ENCODE measurements around the gene MCF2L. TPM values are rescaled to one million over a fixed set of nuclear protein-coding genes. Genes with fewer than 3 reads are reported as not detected.

The MCF2L gene
- total and polyA plus RNA-seq, 4 donors: 46.3 to 136 (median 92.0) TPM

DNA sequence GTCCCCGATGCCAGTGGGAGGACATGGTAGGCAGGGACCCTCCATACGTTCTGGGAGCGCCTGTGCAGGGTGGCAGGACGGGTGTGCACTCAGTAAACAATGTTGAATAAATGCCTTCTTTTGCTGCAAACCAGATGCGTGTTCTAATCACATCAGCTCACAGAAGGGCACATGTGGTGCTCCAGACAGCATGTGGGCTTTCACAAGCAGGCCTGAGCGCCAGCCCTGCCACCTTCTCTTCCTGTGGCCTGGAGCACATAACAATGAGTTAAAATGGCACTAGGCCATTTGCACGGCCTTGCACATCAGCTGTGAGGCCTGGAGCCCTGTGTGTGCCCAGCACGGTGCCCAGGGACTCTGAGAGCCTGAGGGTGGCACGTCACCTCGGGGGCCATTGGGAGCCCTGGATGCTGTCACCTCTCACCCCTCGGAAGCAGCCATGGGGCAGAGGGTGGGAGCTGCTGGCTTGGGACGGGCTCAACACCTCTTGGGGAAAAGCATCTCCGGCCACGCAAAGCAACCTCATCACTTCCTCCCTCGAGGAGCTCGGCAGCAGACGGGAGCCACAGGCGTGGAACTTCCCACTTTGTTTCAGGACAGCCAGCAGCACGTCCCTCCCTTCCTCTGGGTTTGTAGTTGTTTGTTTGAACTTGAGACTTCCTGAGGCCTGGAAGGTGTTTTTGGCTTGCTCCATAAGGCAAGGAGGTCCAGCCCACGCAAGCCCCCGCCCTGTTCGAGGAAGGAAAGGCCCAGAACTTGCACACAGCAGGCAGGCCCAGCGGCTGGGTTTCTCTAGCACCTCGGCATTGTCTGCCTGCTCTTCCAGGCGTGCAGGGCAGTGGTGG lies 9.8 kb downstream of the MCF2L start:
- DNase-seq (ENCODE audit: low read depth in 4 of 6, low spot score in 6 of 6): no peak
- peaks cover 64% of the 10 kb centered on the region for H3K36me3 ChIP-seq (ENCODE audit: control insufficient read depth, insufficient read depth, low read length)
- peaks cover 66% of the 10 kb centered on the region for H3K4me1 ChIP-seq (ENCODE audit: control insufficient read depth, insufficient read depth, low read length)
- peak overlapping the region; percentile 5 for H3K4me3 ChIP-seq (ENCODE audit: low read depth, low read length)
- no peaks in the 10 kb centered on the region for H3K27me3 ChIP-seq (ENCODE audit: control insufficient read depth, insufficient read depth, low read length)
- no peak overlapping the region for H3K27ac ChIP-seq (ENCODE audit: low read depth, low read length)
- 76% methylated on average over 24 of the region's 25 CpGs for WGBS (ENCODE audit: insufficient coverage)
- H3K9me3 ChIP-seq (ENCODE audit: control insufficient read depth, insufficient read depth, low read length): no peaks in the 10 kb centered on the region

GRCh38 chr13:112979406-112979902 lies 10.4 kb downstream of the MCF2L start:
- no peaks in the 10 kb centered on the region for H3K9me3 ChIP-seq (ENCODE audit: control insufficient read depth, insufficient read depth, low read length)
- 84% methylated on average over 24 of the region's 24 CpGs for WGBS (ENCODE audit: insufficient coverage)
- no peak overlapping the region for H3K27ac ChIP-seq (ENCODE audit: low read depth, low read length)
- H3K4me3 ChIP-seq (ENCODE audit: low read depth, low read length): peak overlapping the region; percentile 5
- peaks cover 61% of the 10 kb centered on the region for H3K4me1 ChIP-seq (ENCODE audit: control insufficient read depth, insufficient read depth, low read length)
- no peaks in the 10 kb centered on the region for H3K27me3 ChIP-seq (ENCODE audit: control insufficient read depth, insufficient read depth, low read length)
- peaks cover 59% of the 10 kb centered on the region for H3K36me3 ChIP-seq (ENCODE audit: control insufficient read depth, insufficient read depth, low read length)
- DNase-seq (ENCODE audit: low read depth in 4 of 6, low spot score in 6 of 6): no peak

DNA sequence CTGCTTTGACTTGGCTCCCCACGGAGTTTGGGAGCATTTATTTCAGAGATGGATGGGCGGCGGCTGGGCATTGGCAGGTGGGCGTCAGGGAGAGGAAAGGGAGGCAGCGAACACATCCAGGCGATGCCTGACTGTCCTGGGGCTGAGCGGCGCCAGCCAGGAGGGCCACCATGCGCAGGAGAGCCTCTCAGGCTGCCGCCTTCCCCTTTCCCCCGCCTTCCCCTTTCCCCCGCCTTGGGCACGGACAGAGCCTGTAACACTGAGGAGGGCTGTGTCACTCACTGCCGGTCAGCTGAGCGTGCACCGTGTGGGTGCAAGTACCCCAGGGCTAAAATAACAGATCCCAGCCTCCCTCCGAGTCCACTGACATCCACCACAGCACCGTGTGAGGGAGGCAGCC lies 11.4 kb downstream of the MCF2L start:
- Histone ChIP-seq H3K9me3 (ENCODE audit: control insufficient read depth, insufficient read depth, low read length) (no peaks in the 10 kb centered on the region), H3K27ac (ENCODE audit: low read depth, low read length) (no peak overlapping the region), H3K4me1 (ENCODE audit: control insufficient read depth, insufficient read depth, low read length) (peaks cover 66% of the 10 kb centered on the region), H3K36me3 (ENCODE audit: control insufficient read depth, insufficient read depth, low read length) (peaks cover 60% of the 10 kb centered on the region), H3K27me3 (ENCODE audit: control insufficient read depth, insufficient read depth, low read length) (no peaks in the 10 kb centered on the region), H3K4me3 (ENCODE audit: low read depth, low read length) (peak overlapping the region; percentile 9)
- WGBS (ENCODE audit: insufficient coverage): 61% methylated on average over 11 of the region's 18 CpGs
- no peak for DNase-seq (ENCODE audit: low read depth in 4 of 6, low spot score in 6 of 6)

DNA sequence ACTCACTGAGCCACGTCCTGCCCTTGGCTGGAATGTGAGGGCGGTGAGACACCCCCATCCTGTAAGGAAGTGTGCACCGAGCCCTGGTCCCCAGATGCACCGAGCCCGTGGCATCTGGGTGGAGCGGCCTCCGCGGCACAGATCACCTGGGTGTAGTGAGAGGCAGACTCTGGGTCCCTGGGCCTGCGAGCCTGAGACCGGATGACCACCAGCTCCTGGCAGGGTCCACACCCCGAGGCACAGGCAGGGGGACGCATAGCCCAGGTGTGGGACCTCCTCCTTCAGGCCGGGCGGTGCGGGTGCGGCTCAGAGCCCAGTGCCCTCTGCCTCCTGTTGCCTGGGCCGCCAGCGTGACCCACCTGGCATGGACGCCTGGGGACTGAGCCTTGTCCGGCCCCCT lies 12.4 kb downstream of the MCF2L start:
- no peak for DNase-seq (ENCODE audit: low read depth in 4 of 6, low spot score in 6 of 6)
- Histone ChIP-seq H3K27me3 (ENCODE audit: control insufficient read depth, insufficient read depth, low read length) (no peaks in the 10 kb centered on the region), H3K27ac (ENCODE audit: low read depth, low read length) (no peak overlapping the region), H3K4me1 (ENCODE audit: control insufficient read depth, insufficient read depth, low read length) (peaks cover 64% of the 10 kb centered on the region), H3K9me3 (ENCODE audit: control insufficient read depth, insufficient read depth, low read length) (no peaks in the 10 kb centered on the region), H3K36me3 (ENCODE audit: control insufficient read depth, insufficient read depth, low read length) (peaks cover 60% of the 10 kb centered on the region), H3K4me3 (ENCODE audit: low read depth, low read length) (no peak overlapping the region)
- 94% methylated on average over 20 of the region's 20 CpGs for WGBS (ENCODE audit: insufficient coverage)

DNA sequence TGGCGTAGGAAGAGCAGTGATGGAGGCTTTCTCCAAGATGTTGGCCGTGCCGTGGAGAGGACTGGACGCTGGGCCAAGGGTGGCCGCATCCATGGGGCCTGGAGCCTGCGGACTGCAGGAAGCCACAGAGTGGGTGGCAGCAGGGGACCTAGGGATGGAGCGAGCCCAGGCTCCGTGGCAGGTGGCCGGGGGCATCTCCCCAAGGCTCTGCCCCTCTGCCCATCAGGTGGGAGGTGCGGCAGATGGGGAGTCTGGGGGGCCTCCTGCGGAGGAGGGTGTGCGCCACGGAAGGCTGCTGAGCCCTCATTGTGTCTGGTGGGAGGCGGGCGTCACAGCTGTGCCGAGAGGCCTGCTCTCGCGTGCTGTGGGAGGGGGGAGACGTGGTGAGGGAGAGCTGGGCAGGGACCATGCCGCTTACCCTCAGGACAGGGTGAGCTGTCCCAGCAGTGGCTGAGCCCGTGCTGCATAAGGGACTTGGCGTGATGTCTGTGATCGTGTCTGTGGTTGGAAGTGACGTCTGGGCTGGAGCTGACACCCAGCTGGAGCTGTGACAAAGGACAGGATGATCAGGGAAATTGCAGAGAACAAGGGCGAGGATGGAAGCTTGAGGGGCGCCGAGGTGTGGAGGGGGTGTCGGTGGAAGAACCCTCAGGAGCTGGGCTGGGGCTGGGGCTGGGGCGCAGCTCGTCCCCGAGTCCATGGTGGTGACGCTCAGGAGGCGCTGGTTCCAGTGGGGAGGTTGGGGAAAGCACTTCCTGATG lies 13.4 kb downstream of the MCF2L start:
- Histone ChIP-seq H3K27me3 (ENCODE audit: control insufficient read depth, insufficient read depth, low read length) (no peaks in the 10 kb centered on the region), H3K36me3 (ENCODE audit: control insufficient read depth, insufficient read depth, low read length) (peaks cover 64% of the 10 kb centered on the region), H3K4me1 (ENCODE audit: control insufficient read depth, insufficient read depth, low read length) (peaks cover 64% of the 10 kb centered on the region), H3K27ac (ENCODE audit: low read depth, low read length) (no peak overlapping the region), H3K9me3 (ENCODE audit: control insufficient read depth, insufficient read depth, low read length) (no peaks in the 10 kb centered on the region), H3K4me3 (ENCODE audit: low read depth, low read length) (no peak overlapping the region)
- 70% methylated on average over 33 of the region's 33 CpGs for WGBS (ENCODE audit: insufficient coverage)
- DNase-seq (ENCODE audit: low read depth in 4 of 6, low spot score in 6 of 6): no peak

- Histone ChIP-seq H3K9me3 (ENCODE audit: control insufficient read depth, insufficient read depth, low read length) (no peaks in the 10 kb centered on the region), H3K4me1 (ENCODE audit: control insufficient read depth, insufficient read depth, low read length) (peaks cover 67% of the 10 kb centered on the region), H3K27ac (ENCODE audit: low read depth, low read length) (no peak overlapping the region), H3K27me3 (ENCODE audit: control insufficient read depth, insufficient read depth, low read length) (no peaks in the 10 kb centered on the region), H3K4me3 (ENCODE audit: low read depth, low read length) (no peak overlapping the region), H3K36me3 (ENCODE audit: control insufficient read depth, insufficient read depth, low read length) (peaks cover 65% of the 10 kb centered on the region)
- no peak for DNase-seq (ENCODE audit: low read depth in 4 of 6, low spot score in 6 of 6)
- 89% methylated on average over 5 of the region's 5 CpGs for WGBS (ENCODE audit: insufficient coverage)
Measured at GRCh38 chr13:112983042-112983305, 14.0 kb downstream of the MCF2L start.

DNA sequence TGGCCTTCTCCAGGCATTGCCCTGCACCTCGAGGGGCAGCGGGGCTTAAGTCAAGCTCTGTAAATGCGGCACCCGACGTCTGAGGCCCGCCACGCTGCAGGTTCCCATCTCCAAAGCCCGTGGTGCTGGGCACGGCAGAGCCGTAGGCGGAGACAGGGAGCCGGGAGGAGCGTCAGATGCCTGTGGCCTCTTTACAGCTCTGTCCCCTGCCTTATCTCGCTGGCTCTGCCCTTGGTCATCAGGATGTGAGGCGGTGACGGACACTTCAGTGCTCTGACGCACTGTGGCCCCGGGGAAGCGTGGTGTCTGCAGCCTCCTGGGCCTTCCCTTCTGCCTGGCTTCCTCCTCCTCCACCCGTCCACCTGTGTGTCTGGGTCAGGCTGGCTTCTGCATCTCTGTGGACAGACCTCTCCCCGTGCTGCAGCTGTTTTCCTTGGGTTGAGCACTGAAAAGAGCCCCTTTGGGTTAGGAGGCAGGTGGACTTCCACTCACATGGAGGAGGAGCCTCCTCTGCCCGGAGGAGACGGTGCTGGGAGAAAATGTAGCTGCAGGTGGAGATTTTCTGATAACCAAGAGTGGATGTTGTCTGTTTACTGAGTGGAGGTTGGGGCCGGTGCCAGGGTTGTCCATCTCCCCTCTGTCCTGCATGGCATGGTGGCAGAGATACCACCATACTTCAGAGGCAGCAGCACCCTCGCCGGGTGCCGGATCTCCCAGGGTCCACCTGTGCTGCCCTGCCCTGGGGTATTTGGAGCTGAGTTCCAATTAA lies 14.6 kb downstream of the MCF2L start:
- no peak overlapping the region for H3K27ac ChIP-seq (ENCODE audit: low read depth, low read length)

DNA sequence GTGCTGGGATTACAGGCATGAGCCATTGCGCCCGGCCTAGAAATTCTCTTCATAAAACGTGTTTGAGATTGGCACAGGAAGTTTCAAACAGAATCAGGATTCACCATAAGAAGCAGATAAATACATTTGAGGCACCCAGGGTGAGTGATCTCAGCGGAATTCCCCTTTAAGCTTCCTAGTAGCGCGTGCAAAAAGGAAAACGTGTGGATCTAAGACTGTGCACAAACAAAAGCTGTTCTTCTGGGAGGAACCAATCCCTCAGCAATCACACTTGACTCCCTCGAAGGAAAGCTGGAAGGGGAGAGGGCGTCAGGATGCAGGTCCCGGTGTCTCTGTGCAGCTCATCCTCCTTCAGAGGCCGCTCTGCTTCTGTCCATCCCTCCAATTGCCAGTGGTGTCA lies 15.5 kb downstream of the MCF2L start:
- Histone ChIP-seq H3K36me3 (ENCODE audit: control insufficient read depth, insufficient read depth, low read length) (peaks cover 55% of the 10 kb centered on the region), H3K27me3 (ENCODE audit: control insufficient read depth, insufficient read depth, low read length) (no peaks in the 10 kb centered on the region), H3K4me1 (ENCODE audit: control insufficient read depth, insufficient read depth, low read length) (peaks cover 58% of the 10 kb centered on the region), H3K4me3 (ENCODE audit: low read depth, low read length) (no peak overlapping the region), H3K9me3 (ENCODE audit: control insufficient read depth, insufficient read depth, low read length) (no peaks in the 10 kb centered on the region), H3K27ac (ENCODE audit: low read depth, low read length) (no peak overlapping the region)
- DNase-seq (ENCODE audit: low read depth in 4 of 6, low spot score in 6 of 6): no peak
- 89% methylated on average over 5 of the region's 11 CpGs for WGBS (ENCODE audit: insufficient coverage)

More for the DNA sequence above, 14.6 kb downstream of the MCF2L start:
- Histone ChIP-seq H3K4me3 (ENCODE audit: low read depth, low read length) (no peak overlapping the region), H3K4me1 (ENCODE audit: control insufficient read depth, insufficient read depth, low read length) (peaks cover 61% of the 10 kb centered on the region), H3K9me3 (ENCODE audit: control insufficient read depth, insufficient read depth, low read length) (no peaks in the 10 kb centered on the region), H3K36me3 (ENCODE audit: control insufficient read depth, insufficient read depth, low read length) (peaks cover 64% of the 10 kb centered on the region), H3K27me3 (ENCODE audit: control insufficient read depth, insufficient read depth, low read length) (no peaks in the 10 kb centered on the region)
- 64% methylated on average over 27 of the region's 27 CpGs for WGBS (ENCODE audit: insufficient coverage)
- DNase-seq (ENCODE audit: low read depth in 4 of 6, low spot score in 6 of 6): no peak

DNA sequence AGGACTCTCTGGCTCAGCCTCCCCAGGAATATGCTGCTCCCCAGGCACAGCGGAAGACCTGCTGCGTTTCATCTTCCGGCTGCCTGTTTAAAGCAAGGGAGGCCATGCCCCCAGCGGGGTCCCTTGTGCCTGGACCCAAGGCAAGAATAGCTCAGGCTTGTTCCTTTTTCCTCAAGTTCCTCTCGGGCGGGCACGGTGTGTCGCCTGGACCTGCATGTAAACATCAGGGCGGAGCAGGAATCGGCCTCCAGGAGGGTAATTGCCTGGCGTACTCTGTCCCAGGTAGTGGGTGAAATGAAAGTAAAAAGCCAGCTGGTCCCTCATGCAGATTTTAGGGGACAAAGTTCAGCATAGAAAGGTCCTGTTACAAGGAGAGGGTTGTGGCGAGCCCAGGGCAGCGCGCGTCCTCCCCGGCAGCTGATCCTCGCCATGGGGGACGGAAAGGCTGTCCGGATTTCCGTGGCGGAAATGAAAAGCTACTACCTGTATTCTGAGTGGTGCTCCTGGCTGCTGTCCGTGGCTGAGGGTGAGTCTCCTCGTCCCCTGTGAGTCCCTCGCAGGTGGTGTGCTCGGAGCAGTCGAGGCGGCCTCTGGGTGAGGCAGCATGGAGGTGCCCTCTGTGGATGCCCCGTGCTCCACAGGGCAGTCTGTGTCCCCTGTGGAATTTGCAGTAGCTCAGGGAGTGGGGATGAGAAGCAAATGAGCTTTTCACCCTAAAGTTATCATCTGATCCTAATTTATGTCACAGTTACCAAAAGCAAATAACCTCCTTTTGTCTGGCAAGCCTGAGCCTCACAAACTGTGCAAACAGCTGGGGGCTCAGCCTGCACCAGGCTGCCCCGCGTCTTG lies 16.2 kb downstream of the MCF2L start:
- H3K4me3 ChIP-seq (ENCODE audit: low read depth, low read length): no peak overlapping the region
- H3K27ac ChIP-seq (ENCODE audit: low read depth, low read length): no peak overlapping the region
- 86% methylated on average over 29 of the region's 30 CpGs for WGBS (ENCODE audit: insufficient coverage)
- no peaks in the 10 kb centered on the region for H3K27me3 ChIP-seq (ENCODE audit: control insufficient read depth, insufficient read depth, low read length)
- H3K4me1 ChIP-seq (ENCODE audit: control insufficient read depth, insufficient read depth, low read length): peaks cover 55% of the 10 kb centered on the region
- no peak for DNase-seq (ENCODE audit: low read depth in 4 of 6, low spot score in 6 of 6)
- peaks cover 54% of the 10 kb centered on the region for H3K36me3 ChIP-seq (ENCODE audit: control insufficient read depth, insufficient read depth, low read length)
- no peaks in the 10 kb centered on the region for H3K9me3 ChIP-seq (ENCODE audit: control insufficient read depth, insufficient read depth, low read length)
